NOMO-1 treated with DMSO at 0.1 percent for 48 hours (cell line): ENCODE data around the gene GABARAP.
A peak's percentile ranks its signal among the peaks of the same experiment; 100 is the strongest.

ENCODE experiments used
- DNase-seq: peaks from one replicate; lab custom pipeline; 2025; ENCODE audit not compliant: unreplicated experiment; lab: John Stamatoyannopoulos, UW

Gene GABARAP

DNA sequence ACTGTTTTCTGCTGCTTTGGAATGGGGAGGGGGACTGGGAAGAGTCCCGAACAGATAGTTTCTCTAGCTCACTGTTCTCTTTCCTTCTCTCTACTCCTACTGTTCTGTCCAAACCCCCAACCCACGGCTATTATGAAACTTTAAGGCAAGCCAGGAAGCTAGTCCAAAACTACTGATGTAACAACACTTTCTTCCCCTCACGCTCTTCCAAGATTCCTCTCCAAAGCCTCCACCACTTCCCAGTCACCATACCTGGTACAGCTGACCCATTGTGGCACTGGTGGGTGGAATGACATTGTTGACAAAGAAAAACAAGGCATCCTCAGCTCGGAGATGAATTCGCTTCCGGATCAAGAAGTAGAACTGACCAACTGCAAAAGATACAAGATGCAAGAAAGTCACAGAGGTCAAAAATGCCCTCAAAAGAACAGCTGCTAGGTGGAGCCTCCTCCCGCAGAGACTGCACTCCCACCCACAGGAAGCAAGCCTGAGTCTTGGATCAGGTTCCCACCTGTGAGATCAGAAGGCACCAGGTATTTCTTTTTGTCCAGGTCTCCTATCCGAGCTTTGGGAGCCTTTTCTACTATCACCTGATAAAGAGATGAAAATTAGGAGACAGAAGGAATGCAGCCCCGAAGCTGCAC lies 1.0 kb downstream of the GABARAP start:
- no peak for DNase-seq

- peak; percentile 85 for DNase-seq
These were observed 1.9 kb downstream of the GABARAP start for GRCh38 chr17:7240375-7240774.

DNA sequence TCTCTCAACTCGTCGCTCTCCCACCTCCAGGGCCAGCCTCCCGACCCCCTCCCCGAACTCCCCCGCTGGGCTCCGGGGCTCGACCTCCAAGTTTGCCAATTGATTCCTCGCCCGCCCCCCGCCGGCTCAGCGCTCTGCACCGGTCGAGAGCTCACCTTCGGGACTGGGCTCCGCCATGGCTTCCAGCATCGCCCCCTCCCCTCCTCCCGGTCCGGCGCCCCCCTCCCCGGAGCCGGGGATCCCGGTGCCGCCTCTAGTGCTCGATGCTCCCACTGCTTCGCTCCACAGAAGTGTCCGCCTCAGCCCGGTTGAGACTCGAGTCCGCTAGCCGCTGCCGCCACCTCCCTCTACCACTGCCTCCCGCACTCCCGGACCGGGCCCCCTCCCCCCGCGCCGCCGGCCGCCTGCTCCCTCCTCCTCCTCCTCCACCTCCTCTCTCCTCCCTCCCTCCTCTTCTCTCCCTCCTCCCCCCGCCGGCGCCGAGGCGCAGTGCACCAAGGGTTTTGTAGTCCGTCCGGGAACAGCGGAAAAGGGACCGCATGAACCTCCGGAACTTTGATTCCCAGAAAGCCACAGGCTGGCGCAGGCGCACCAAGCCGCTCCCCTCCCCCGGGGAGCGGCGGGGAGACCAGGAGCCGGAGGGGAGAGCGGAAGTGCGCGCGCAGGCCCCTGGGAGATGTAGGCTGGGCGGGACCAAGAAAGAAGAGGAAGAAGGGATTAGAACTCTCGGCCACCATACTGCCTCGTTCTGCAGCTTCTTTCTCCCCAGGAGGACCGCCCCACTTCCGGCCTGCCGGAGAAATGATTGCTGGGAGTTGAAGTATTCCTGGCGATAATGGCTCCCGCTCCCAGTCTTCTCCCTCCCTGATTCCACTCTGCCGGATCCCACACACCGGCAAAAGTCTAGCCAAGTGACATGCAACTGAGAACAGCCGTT lies 2.9 kb downstream of the GABARAP start, which contains the start of gene PHF23:
Gene PHF23 (minus strand): TSS at position 367 of the 937 bp plus-strand sequence. CDS start 178 bp downstream, at position 189.
- peak; percentile 99 for DNase-seq

GRCh38 chr17:7238420-7239090 lies 3.7 kb downstream of the GABARAP start:
- no peak for DNase-seq

GRCh38 chr17:7237761-7238419 lies 4.4 kb downstream of the GABARAP start:
- DNase-seq = peak; percentile 36

- DNase-seq = no peak
These were observed 4.9 kb downstream of the GABARAP start for GRCh38 chr17:7237266-7237760.

DNA sequence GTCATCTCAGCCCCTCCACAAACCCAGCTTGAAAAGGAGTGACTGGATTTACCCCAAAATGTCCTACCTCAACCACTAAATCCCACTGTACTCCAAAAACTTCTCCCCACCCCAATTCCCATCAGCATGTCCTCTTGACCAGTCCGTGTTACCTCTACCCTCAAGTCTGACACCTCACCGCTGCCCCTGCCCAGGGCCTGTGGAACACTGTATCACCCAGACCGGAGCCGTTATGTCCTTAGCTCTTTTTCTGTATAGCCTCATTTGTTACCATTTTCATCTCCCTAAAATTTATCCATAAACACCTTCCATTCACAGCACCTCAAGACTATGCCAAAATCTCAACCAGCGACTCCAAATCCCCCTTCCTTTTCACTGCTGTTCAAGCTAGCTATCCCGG lies 5.4 kb downstream of the GABARAP start:
- no peak for DNase-seq

DNA sequence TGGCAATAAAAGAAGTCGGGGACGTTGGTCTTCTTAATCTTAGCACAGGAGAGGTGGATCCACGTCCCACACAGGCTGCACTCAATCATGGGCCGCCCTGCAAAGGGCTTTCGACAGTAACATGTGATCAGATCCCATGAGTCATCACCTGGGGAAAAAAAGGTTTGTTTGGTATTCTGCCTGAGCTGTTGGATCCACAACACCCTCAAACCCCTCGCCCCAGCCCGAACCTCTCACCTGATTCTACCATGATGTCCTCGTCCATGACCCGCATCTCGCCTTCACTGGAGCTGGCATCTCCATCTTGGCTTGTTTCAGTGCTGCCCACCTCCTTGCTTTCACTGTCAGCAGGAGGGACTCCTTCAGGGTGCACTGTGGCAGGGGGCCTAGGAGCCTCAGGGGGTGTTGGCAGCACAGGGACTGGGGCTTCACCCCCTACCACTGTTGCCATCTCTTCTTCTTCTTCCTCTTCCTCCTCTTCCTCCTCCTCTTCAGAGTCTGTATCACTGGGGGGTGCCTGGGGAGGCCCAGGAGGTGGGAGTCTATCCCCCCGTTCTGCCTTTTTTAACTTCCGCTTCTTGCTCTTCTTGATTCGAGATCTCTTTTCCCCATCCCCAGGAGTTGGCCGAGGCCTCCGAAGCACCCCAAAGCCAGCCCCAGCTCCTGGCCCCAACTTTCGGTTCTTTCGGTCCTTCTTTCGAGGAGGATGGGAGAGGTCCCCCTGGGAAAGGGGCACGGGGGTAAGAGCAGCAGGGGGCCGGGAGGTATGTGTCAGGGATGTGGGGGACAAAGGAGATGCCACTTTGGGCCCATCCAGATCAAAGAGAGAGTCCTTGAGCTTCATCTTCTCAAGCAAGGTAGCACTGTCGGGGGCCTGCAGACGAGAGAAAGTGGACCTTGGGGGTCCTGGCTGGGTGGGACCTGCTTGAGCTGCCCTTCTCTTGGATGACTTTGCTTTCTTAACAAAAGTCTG lies 6.3 kb downstream of the GABARAP start:
- no peak for DNase-seq

DNA sequence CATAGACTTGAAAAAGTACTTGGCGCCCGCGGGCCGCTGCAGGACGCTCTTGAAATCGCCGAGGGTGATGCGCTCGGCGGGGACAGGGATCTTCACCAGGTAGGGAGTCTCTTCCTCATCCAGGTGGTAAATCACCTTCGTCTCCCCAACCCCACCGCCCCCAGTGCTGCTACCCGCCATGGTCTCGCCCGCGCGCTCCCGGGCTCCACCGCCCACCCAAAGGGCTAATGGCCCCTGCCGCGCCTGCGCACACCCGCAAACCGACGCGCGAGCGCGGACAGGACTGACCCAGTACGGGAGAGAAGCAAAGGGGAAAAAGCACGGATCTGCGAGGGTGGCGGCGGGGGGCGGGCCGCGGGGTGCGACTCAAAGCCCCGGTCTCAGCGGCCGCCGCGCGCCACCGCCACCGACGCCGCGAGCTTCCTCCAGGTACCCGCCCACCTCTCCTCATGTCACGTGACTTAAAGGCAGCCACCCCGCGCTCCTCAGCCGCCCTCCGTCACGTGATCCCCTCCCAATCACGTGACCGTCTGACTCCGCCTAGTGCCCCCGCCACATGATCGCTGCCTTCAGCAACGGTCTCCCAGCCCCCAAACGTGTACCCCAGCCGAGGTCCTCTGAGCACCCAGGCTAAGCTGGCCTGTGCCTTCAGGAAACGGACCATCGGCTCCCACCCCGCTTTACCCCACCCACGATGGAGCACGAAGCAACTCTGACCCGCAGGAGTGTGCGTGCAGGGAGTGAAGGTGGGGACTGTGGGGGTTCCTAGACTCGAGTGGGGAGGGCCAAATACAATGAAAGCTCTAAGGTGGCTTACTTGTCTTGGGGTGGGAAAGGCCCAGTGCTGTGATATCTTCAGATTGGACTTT lies 7.9 kb downstream of the GABARAP start, which contains the start of gene DVL2:
Gene DVL2 (minus strand): TSS at position 435 of the 869 bp plus-strand sequence. CDS start 255 bp downstream, at position 180.
- DNase-seq = peak; percentile 97

DNA sequence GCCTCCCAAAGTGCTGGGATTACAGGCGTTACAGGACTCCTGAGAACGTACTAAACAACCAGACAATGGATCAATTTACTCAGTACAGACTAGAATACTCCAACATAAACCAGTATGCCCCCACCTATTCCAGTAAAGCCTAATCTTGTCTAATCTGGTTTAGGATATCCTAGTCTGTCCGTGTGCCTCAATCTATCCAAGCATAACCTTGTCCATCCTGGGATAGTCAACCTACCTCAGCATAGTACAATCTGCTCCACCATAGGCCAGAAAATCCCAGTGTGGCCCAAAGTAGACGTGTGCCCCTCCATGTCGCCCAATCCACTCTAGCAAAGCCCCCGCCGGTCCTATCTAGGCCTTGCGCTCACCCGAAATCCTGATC lies 8.6 kb downstream of the GABARAP start:
- DNase-seq = no peak

DNA sequence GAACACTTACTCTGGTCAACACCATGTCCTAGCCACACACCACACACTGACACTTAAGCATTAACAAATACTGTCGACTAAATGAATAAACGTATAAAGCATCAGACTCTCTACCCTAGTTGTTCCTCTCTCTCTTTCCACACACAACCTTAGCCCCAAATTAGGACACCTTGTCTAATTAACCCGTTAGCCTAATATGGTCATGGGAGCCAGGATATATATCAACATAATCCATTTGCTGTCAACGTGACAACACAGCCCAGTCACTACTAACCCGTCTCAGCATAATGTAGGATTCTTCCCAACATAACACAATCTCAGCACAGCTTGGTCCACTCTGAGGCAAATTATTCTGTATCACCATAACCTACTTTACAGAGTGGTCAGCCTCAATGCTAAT lies 10.1 kb downstream of the GABARAP start:
- DNase-seq = no peak

DNA sequence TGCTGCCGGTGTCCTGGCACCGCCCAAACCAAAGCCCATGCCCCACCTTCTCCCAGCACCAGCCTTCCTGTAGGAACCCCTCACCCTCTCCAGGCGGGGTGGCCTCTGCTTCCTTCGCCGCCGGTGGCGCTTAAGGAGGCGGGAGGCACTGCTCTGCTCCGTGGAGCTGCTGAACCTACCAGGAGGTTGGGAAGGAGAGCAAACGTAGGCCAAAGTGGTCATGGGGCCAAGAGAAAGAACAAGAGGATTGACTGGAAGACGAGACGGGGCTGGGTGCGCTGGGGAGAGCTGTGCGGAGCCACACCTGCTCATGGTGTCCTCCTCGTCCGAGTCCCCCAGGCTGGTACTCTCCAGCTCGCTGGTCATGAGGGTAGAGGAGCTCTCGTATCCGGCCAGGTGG lies 12.7 kb downstream of the GABARAP start:
- no peak for DNase-seq

DNA sequence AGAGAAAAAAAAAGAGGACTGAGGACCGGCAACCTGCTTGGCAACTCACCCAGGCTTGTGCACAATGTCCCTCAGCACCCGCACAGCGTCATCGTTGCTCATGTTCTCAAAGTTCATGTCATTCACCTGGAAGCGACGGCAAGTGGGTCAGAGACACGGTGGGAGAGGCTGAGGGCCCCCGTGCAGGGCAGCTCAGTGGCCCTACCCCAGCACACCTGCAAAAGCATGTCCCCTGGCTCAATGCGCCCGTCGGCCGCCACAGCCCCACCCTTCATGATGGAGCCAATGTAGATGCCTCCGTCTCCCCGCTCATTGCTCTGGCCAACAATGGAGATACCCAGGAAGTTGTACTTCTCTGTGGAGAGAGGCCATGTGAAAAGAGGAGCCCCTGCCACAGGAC lies 13.3 kb downstream of the GABARAP start:
- no peak for DNase-seq

DNA sequence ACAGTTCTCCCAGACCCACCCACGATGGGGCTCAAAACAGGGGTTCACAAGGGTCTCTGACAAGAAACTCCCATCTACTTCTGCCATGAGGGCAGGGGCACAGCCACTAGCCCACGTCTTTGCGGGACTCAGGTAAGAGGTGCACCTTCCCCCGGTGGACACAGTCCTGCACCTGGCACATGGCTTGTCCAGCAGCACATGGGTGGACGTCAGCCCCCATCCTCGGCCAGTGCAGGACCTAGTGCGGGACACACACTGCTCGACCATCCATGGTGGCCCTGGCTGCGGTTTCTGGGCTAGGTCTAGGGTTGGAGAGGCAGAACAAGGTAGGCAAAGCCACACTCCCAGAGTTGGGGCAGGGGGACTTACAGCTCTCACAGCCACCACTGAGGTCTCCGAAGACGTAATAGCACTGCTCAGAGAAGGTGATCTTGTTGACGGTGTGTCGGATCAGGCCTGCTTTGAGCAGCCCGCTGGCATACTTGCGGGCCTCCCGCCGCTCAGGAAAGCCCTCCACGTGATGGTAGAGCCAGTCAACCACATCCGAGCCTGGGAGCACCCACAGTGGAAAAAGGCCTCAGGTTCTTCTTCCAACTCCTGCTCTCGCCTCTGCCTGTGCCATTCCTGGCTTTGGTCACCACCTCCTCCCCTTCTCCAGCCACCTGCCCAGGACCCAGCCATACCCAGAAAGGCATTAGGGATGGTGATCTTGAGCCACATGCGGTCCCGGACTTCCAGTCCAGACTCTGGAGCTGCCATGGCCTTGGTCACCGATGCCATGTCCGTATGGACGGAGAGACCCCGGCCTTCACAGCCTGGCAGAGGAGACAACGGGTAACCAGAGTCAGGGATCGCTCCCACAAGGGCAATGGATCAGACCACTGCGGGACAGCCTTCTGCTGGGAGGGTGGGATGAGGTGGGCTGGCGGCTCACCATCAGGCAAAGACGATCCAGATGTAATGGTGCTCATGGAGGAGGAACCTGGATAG lies 15.2 kb downstream of the GABARAP start:
- DNase-seq = no peak

- no peak for DNase-seq
These were observed 16.4 kb downstream of the GABARAP start for GRCh38 chr17:7225711-7226331.

- DNase-seq = no peak
These were observed 17.6 kb downstream of the GABARAP start for GRCh38 chr17:7224661-7225111.

DNA sequence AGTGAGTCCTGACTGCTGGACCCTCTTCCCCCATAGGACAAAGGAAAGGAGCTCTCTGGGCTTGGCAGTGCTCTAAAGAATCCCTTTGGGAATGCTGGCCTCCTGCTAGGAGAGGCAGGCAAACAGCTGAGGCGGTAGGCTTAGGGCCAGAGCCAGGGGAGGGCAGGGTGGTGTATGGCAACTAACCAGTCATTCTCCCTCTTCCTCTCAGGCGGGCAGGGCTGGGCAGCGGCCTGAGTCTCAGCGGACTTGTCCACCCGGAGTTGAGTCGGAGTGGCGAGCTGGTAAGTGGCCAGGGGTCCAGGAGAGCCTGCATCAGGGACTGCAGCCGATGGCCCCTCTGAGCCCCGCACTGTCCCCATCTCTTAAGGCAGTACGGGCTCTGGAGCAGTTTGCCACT lies 18.1 kb downstream of the GABARAP start:
- DNase-seq = no peak
